Stimulated activated naive CD4-positive, alpha-beta T cell (primary cell): Measurements from ENCODE around the gene CHST11.

Experiments
- DNase-seq, 6 experiments: peaks; one replicate each; lab custom pipeline; 2025; lab: John Stamatoyannopoulos, UW

CHST11 gene

GRCh38 chr12:104719700-104720338, 263.1 kb downstream of the CHST11 start:
- no peak for DNase-seq

GRCh38 chr12:104720339-104721038, 263.7 kb downstream of the CHST11 start:
- peak; percentile 59 to 92 (median 78) for DNase-seq

GRCh38 chr12:104721039-104721405, 264.3 kb downstream of the CHST11 start:
- DNase-seq: peak in 1 of 6 experiments; percentile 22

- DNase-seq: no peak
Measured at GRCh38 chr12:104721936-104722335, 265.2 kb downstream of the CHST11 start.

DNA sequence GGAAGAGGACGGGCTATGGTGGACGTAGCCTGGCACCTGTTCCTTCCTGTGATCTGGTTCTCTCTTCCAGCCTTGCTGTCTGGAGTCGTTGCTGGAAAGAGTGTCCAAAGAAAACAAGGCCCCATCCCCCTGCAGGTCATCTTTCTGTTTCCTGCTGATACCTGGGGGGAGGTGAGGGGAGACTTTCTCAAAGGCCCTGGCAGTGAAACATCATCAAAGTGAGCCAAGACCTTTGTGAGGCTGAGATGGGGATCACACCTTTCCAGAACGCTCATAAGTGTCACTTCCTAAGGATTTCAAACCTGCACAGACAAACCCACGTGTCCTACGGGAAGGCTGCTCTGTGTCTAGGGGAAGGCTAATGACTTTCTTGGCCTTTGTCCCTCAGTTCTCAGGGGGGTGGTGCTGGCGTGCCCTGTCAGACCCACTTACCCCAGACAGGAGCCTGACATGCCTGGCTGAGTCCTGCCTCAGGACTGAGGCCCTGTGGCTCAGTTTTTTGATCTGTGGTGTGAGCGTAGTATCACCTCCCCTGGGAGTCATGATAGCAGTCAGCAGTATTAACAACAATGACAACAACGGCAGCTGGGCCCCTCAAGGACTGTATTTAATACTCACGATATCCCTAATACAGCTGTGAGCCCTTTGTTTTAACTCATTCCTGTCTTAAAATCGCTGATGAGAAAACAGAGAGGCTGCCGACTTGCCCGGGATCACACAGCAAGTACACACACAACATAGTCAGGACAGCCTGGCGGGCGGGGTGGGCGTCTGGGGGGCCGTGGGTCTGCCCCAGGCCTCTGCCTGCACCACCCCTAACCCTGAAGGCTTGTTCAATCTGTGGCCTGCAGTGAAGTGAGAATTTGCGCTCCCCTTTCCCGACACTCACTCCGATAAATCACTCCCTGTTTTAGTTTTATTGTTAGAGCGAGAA, 266.1 kb downstream of the CHST11 start:
- no peak for DNase-seq

DNA sequence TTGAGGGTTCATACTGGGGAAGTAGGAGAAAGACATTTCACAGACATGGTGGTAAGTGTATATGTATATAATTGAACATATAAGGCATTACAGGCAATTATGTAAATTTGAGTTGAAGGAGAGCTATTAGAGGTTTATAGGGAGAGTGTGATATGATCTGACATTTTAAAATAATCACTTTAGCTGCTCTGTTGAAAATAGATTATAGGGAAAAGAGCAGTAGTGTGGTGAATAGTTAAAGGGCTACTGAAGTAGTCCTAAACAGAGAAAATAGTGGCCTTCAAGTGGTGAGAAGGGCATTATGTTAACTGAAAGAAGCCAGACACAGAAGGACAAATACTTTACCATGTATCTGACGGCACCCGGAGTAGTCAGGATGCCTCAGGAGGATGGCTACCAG, 267.1 kb downstream of the CHST11 start:
- DNase-seq: no peak

DNA sequence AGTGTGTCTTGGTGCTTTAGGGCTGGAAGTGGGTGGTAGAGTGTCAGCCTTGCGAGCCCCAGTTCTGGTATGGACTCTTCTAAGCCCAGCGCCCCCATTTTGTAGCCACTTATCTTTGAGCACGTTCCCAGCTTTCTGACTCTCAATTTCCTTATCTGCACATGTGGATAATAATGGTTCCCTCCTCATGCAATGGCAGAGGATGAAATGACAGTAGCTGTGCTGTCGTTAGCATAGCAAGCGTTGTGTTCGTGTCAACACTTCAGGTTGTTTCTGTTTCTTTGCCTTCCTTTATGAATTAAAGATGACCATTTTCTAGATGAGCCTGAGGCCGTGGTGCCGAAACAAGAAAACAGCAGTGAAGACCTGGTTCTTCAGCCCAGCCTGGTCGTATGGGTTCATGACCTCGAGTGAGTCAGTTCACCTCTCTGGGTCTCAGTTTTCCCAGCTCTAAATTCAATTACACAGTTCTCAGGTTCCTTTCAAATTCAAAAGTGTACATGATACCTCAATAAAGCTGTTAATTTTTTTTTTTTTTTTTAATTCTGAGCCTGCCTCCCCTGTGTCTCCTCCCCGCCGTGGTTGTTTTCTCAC, 268.3 kb downstream of the CHST11 start:
- no peak for DNase-seq

- DNase-seq: no peak
Measured at GRCh38 chr12:104725610-104726009, 268.9 kb downstream of the CHST11 start.

DNA sequence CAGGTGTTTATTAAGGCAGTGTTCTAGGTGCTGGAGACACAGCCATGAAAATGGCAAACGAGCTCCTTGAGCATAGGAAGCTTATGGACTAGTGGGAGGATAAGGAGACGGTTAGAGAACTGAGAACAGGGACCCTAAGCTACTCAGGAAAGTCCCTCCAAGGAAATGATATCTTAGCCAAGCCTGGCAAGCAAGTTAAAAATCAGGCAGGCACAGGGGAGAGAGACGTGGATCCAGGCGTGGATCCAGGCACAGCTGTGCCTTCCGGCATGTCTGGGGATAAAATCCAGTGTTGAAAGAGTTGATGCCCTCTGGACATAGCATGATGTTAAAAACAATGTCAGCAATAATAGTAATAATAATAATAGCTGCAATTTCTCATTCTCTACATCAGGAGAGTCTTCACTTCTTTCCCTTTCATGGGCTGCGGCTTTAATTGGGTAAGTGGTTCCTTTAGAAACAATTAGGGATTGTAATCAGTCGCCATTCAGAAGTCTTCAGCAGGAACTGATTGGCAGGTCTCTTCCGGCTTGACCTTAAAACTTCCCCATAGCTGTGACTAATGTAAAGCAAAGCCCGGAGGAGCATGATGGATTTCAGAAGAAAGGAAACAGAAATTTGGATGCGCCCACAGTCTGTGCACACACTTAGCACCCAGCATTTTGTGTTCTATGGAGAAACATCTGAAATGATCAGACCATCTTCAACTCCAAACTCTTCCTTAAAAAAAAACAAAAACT, 271.1 kb downstream of the CHST11 start:
- no peak for DNase-seq

DNA sequence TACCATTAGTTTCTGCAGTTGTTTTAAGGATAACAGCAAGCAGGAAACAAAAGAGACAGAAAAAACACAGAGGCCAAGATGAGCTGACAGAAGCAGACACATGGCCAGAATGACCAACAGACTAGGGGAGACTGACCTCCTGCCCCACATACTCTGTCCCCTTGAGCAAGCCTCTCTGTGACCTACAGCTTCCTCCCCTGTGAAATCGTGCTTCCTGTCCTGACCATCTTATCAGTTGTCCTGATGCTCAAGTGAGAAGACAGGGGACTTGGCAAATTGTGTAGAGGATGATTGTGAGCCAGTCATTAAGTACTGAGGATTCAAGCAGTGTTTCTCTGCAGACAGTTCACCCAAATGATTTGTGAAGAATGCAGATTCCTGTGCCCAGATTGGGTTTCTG, 272.3 kb downstream of the CHST11 start:
- no peak for DNase-seq

- no peak for DNase-seq
Measured at GRCh38 chr12:104729610-104730446, 273.1 kb downstream of the CHST11 start.

DNA sequence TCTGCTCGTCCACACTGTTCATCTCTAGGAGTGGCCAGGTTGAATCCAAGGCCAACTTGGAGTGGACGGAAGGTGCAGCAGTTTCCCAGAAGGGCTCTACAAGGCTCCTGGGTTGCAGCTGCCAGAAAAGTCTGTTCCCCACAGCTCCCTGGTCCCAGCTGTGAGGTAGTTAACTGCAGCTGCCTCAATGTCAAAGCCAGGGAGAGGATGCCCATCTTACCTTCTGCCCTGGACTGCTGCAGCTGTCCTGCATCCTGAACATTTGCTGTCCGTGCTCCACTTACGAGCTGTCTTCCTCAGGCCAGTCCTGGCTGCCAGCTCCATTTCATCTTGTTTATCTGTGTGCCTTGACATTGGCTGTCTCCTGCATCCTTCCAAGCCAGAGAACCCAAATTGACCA, 274.0 kb downstream of the CHST11 start:
- DNase-seq: no peak

DNA sequence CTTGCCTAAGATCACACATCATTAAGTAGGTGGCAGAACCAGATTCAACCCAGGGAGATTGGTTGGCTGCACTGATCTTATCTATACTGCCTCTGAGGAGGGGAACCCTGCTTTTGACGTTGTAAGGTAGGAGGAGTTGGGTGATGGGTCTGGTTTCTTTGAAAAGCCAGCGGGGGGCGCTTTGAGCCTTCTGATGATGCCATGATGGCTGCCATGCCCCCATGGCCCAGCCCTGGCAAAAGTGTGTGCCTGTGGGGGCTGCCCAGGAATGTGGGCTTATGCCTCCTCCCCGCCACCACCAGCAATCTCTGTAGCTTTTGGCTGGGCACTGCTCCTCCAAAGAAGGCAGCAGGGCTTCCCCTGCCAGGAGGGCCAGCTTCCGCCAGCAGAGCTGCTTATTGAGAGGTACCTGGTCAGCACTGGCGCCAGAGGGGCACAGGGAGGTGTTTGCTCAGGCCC, 277.0 kb downstream of the CHST11 start:
- no peak for DNase-seq

- DNase-seq: no peak
Measured at GRCh38 chr12:104734541-104735095, 277.9 kb downstream of the CHST11 start.

- DNase-seq: no peak
Measured at GRCh38 chr12:104735801-104736200, 279.1 kb downstream of the CHST11 start.

GRCh38 chr12:104736307-104736706, 279.6 kb downstream of the CHST11 start:
- DNase-seq: no peak

DNA sequence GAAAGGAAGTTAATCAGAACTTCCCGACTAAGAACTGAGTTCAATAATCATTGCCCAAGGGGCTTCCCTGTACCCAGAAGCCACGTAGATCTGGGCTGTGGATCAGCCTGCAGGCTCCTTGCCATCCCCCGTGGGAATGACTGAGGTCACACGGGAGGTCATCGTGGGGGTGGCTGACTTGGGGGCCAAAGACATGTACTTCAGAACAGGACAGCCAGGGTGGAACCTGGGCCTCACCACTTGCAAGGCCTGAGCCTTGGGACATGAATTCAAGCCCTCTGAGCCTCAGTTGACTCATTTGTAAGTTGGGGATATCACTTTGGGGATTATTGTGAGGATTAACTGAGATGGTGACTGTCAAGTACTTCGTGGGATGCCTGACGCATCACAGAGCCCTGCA, 280.4 kb downstream of the CHST11 start:
- DNase-seq: no peak

DNA sequence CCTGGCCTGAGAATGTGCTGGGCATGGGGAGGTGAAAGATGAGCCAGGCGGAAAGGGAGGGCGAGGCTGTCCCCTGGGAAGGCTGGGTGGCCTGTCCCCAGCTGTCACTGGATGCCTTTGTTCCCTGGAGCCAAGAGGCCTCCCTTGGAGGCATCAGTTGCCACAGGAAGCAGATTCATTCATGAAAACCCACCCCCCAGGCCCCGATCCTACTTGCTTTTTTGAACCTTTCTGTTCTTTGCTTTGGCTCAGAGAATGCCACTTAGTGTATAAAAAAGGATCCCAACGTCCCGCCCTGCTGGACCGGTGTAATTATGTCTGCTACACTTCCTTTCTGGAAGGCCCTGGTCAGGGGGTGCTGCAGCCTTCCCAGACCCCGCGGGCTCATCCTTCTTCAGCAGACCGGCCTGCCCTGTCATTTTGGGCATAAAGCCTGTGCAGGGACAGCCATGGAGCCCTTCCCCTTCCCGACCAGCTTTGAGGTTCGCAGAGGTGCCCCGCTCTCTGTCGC, 281.1 kb downstream of the CHST11 start:
- no peak for DNase-seq

DNA sequence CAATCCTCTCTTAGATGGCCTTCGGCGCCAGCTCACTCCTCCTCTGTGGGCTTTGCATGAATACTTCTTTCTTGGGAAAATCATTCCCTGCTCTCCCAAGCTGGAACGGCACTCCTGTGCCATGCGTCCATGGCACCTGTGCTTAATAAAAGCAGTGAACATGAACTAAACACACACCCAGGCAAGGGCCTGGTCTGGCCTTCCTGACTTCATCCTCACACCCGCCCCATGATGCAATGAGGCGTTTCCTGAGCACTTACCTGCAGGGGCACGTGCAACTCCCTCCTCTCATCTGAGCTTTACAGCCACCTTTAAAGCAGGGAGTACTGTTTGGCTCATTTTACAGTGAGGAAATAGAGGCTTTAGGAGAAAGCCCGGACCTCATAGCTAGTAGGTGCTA, 281.6 kb downstream of the CHST11 start:
- no peak for DNase-seq
